Right lobe of liver (tissue), 6 donors: ENCODE results near the gene SLF2. TPM values are rescaled to one million over a fixed set of nuclear protein-coding genes. Genes with fewer than 3 reads are reported as not detected.

Experiments
- ATAC-seq, 4 donors: fragments of 200-7000 bp; cut with Tn5 transposase; one replicate each; pipeline ENCODE4 v1.9.1; 2020; ENCODE audit warnings: mild to moderate bottlenecking in 4 of 4, moderate library complexity in 4 of 4
- DNase-seq, 3 donors: peaks; one replicate each; pipeline ENCODE4 v3.0.0-alpha.2; 2020
- H3K27ac ChIP-seq, 3 donors: fragments of 200-600 bp; one replicate each; pipeline ENCODE4 v1.8.0; 2022
- H3K27me3 ChIP-seq, 2 donors: fragments of 200-600 bp; one replicate each; pipeline ENCODE4 v1.8.0; 2022
- H3K36me3 ChIP-seq, 4 donors: fragments of 200-600 bp; sonication (generic) in 1 of 4; one replicate each; pipeline versions ENCODE4 v1.5.1 to v1.8.0; 2017 to 2022; ENCODE audit warnings: control low read depth in 1 of 4
- H3K4me1 ChIP-seq, 4 donors: fragments of 200-600 bp; sonication (generic) in 1 of 4; one replicate each; pipeline versions ENCODE4 v1.5.1 to v1.8.0; 2017 to 2022; ENCODE audit warnings: control low read depth in 1 of 4
- H3K4me3 ChIP-seq, 3 donors: fragments of 200-600 bp; one replicate each; pipeline ENCODE4 v1.8.0; 2022
- H3K9me3 ChIP-seq, 4 donors: fragments of 200-600 bp; sonication (generic) in 1 of 4; one replicate each; pipeline versions ENCODE4 v1.5.1 to v1.8.0; 2017 to 2022; ENCODE audit warnings: control low read depth in 1 of 4
- POLR2A ChIP-seq: fragments of 450-650 bp; IDR thresholded peaks from one replicate; pipeline ENCODE4 v1.6.1; 2017; ENCODE audit warnings: antibody characterized with exemption, mild to moderate bottlenecking
- WGBS: methylation state at CpG from one replicate; pipeline ENCODE4 v1.1.6; 2018; ENCODE audit warnings: low coverage, low lambda C conversion rate; ENCODE audit not compliant: insufficient coverage; ENCODE audit errors: missing lambda C conversion rate; 5-methylcytosine and 5-hydroxymethylcytosine counted together
- intact Hi-C, 2 donors: fragments of 100-400 bp; cut with DNase I; formaldehyde crosslinking; loops; one replicate each; pipeline versions ENCODE4 v1.11.2 to v1.14.1; 2022
- total RNA-seq, 6 experiments: library from RNA; depleted of rRNA in 2 of 6; stranded (reverse); fragments of >200 nt in 2 of 6; fragmentation: NEBNext Ultra II Directional in 3 of 6; extraction: Animal tissue kit (Norgen Biotek cat#: 25700) in 3 of 6; gene quantifications; one replicate each; pipeline versions ENCODE4 v1.1.0 to v1.2.4, GENCODE V29; 2016 to 2023
- TF ChIP-seq, protein P1 (sequence below), 4 donors: fragments of 200-600 bp in 3 of 4; fragments of 450-650 bp in 1 of 4; IDR thresholded peaks; one replicate each; pipeline versions ENCODE4 v1.5.1 to v1.8.0; 2016 to 2022; ENCODE audit warnings: antibody characterized with exemption in 4 of 4, mild to moderate bottlenecking in 2 of 4
- donor health status: DM: no; HTN: yes; CAD: no.
- donor health status: DM: no; HTN: no; CAD: no.
- donor health status: DM: no; HTN: no; CAD: no.
- donor health status: DM: no; HTN: yes; CAD: no.
- donor health status: DM: no; HTN: yes; CAD: no.

SLF2 gene
- total RNA-seq, 6 experiments from 2014 or later, result 7.1 to 14.2 (median 10.0) TPM

DNA sequence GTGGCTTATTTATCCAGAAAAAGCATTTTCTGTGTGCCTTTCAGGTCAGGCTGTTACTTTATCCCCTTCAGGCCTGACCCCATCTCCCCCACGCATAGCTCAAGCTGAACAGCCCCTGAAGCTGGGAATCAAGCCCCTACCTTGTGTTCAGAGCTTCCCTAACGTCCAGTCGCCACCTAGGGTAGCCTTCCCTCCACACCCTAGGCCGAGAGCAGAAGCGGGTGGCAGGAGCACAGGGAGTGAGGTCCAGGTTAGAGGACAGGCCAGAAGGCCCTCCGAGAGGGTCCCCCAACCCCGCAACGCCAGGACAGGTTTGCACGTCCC lies 56.1 kb downstream of the SLF2 start:
- no CpG with 5 or more reads among the region's 9 CpGs for WGBS
- TF ChIP-seq POLR2A, result no peak
- TF ChIP-seq, protein P1, sequence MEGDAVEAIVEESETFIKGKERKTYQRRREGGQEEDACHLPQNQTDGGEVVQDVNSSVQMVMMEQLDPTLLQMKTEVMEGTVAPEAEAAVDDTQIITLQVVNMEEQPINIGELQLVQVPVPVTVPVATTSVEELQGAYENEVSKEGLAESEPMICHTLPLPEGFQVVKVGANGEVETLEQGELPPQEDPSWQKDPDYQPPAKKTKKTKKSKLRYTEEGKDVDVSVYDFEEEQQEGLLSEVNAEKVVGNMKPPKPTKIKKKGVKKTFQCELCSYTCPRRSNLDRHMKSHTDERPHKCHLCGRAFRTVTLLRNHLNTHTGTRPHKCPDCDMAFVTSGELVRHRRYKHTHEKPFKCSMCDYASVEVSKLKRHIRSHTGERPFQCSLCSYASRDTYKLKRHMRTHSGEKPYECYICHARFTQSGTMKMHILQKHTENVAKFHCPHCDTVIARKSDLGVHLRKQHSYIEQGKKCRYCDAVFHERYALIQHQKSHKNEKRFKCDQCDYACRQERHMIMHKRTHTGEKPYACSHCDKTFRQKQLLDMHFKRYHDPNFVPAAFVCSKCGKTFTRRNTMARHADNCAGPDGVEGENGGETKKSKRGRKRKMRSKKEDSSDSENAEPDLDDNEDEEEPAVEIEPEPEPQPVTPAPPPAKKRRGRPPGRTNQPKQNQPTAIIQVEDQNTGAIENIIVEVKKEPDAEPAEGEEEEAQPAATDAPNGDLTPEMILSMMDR (IDR thresholded peaks at IDR 0.05), result no peak
- ATAC-seq (peak; percentile 0 to 17 (median 8)), DNase-seq (no peak)
- intact Hi-C loops, result no loop called here
- peaks cover 0 to 11% (median 2%) of the 10 kb centered on the region in 4 donors for H3K36me3 ChIP-seq
- H3K9me3 ChIP-seq, result no peaks in the 10 kb centered on the region
- no peaks in the 10 kb centered on the region for H3K27me3 ChIP-seq
- H3K4me3 ChIP-seq, result peak overlapping the region; percentile 60 to 97 (median 90)
- H3K27ac ChIP-seq, result peak overlapping the region in 1 of 3 donors; percentile 89
- H3K4me1 ChIP-seq, result peaks cover 0 to 37% (median 14%) of the 10 kb centered on the region in 4 donors

DNA sequence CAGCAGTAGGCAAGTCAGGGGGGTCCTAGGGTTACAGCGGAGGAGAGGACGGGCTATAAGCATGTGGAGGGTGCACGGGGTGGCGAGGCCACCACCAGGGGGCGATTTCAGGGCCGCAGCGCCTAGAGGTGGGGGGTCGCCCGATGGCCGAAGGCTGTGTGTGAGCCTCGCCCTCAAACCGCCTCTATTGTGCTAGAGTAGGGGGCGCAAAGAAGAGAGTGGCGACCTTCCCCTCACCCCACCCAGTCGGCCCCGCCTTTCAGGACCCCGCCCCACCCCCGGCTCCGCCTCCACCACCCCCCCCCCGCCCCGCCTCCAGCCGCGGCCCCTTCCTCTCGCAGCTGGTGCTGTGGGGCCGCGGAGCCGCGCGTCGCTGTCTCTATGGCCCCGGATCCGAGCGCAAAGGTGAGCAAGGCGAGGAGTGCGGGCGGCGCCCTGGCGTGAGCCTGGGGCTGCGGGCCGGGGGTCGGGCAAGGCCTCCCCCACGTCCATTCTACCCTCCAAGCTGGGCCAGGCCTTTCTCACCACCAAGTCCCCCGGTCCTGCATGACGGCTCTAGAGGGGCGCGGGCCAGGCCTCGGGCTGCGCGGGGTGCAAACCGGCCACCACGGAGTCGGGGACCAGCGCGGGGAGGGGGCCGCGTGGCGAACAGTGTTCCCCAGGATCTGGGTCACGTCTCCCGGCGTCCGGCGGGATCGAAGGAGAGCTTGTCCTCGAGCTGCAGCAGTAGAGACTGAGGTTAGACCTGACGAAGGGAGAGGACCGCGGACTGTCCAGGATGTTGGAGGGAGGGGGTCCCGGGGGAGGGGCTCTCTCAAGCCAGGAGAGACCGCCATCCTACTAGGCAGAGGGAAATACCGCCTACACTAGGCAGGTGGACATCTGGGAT lies 56.7 kb downstream of the SLF2 start, which contains the start of gene SEMA4G:
Gene SEMA4G (plus strand): TSS at position 318 of the 889 bp plus-strand sequence. CDS start 3,409 bp downstream, outside the sequence.
- Histone ChIP-seq H3K9me3 (no peaks in the 10 kb centered on the region), H3K4me3 (peak within 1 kb of the TSS; percentile 60 to 97 (median 90)), H3K27me3 (no peaks in the 10 kb centered on the region), H3K27ac (peak within 1 kb of the TSS in 2 of 3 donors; percentile 68 to 89), H3K4me1 (peaks cover 0 to 31% (median 11%) of the 10 kb centered on the region in 4 donors), H3K36me3 (peaks cover 0 to 16% (median 2%) of the 10 kb centered on the region in 4 donors)
- intact Hi-C loops, result no loop called here
- no peak for TF ChIP-seq POLR2A
- TF ChIP-seq, protein P1 (IDR thresholded peaks at IDR 0.05), result peak; percentile 51 to 57 (median 53)
- peak; percentile 51 to 60 (median 54) for ATAC-seq
- DNase-seq, result peak; percentile 56 to 69 (median 67)
- WGBS, result no CpG with 5 or more reads among the region's 70 CpGs

- Histone ChIP-seq H3K9me3 (no peaks in the 10 kb centered on the region), H3K27me3 (no peaks in the 10 kb centered on the region), H3K27ac (peak overlapping the region in 2 of 3 donors; percentile 68 to 89), H3K4me1 (peaks cover 0 to 27% (median 11%) of the 10 kb centered on the region in 4 donors), H3K36me3 (peaks cover 0 to 24% (median 5%) of the 10 kb centered on the region in 4 donors), H3K4me3 (peak overlapping the region; percentile 60 to 97 (median 90))
- WGBS, result 33% methylated on average over 3 of the region's 13 CpGs
- TF ChIP-seq POLR2A, result no peak
- TF ChIP-seq, protein P1 (IDR thresholded peaks at IDR 0.05), result no peak
- intact Hi-C loops, result no loop called here
- DNase-seq (peak; percentile 77 to 94 (median 91)), ATAC-seq (peak; percentile 65 to 82 (median 74))
Measured at GRCh38 chr10:100970076-100970913, 57.5 kb downstream of the SLF2 start.
